Body of pancreas (tissue), 4 donors: Measurements from ENCODE around the gene FUT8.

Experiments
- POLR2A ChIP-seq, 3 donors: fragments of 450-650 bp; IDR thresholded peaks; one replicate each; pipeline ENCODE4 v1.6.1; 2016; ENCODE audit warnings: antibody characterized with exemption in 3 of 3, mild to moderate bottlenecking in 2 of 3
- TF ChIP-seq, protein P1 (sequence below), 7 experiments: fragments of 450-650 bp in 4 of 7; fragments of 200-600 bp in 3 of 7; sonication (generic) in 3 of 7; IDR thresholded peaks; one replicate each; pipeline ENCODE4 v1.5.1; 2016 to 2019; ENCODE audit warnings: antibody characterized with exemption in 7 of 7

DNA sequence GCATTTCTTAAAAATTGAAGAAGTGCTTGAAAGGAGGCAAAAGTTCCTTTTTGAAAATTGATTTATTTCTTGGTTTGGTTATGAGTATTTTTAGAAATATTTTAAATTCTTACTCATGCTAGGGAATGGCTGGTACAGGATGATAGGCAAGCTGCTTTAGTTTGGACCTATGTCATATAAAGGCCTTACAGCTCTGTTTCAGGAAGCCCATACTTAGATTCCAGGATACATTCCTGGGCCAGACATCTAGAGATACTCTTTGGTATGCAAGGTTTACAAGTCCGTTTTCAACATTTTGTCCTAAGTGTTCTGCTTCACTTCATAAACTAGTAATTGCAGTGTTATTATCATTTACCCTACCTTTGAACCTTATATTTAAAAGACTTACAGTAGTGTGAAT is 186.8 kb downstream of the FUT8 start:
- TF ChIP-seq, protein P1, sequence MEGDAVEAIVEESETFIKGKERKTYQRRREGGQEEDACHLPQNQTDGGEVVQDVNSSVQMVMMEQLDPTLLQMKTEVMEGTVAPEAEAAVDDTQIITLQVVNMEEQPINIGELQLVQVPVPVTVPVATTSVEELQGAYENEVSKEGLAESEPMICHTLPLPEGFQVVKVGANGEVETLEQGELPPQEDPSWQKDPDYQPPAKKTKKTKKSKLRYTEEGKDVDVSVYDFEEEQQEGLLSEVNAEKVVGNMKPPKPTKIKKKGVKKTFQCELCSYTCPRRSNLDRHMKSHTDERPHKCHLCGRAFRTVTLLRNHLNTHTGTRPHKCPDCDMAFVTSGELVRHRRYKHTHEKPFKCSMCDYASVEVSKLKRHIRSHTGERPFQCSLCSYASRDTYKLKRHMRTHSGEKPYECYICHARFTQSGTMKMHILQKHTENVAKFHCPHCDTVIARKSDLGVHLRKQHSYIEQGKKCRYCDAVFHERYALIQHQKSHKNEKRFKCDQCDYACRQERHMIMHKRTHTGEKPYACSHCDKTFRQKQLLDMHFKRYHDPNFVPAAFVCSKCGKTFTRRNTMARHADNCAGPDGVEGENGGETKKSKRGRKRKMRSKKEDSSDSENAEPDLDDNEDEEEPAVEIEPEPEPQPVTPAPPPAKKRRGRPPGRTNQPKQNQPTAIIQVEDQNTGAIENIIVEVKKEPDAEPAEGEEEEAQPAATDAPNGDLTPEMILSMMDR (IDR thresholded peaks at IDR 0.05) = no peak
- TF ChIP-seq POLR2A (IDR thresholded peaks at IDR 0.05) = no peak
